ENCODE results near the gene SNX9.
A peak's percentile ranks its signal among the peaks of the same experiment; 100 is the strongest.

Gene SNX9

GRCh38 chr6:157980288-157981131 is 157.5 kb downstream of the SNX9 start:
- Mint-ChIP-seq H3K4me3 (peak overlapping the region; percentile 87), H3K36me3 (no peaks in the 10 kb centered on the region), H3K27me3 (no peaks in the 10 kb centered on the region), H3K27ac (peak overlapping the region; percentile 75), H3K4me1 (peaks cover 44% of the 10 kb centered on the region), H3K9me3 (no peaks in the 10 kb centered on the region)
- peak; percentile 58 for ATAC-seq

GRCh38 chr6:157981132-157981394 is 158.0 kb downstream of the SNX9 start:
- ATAC-seq = no peak
- Mint-ChIP-seq H3K9me3 (no peaks in the 10 kb centered on the region), H3K27me3 (no peaks in the 10 kb centered on the region), H3K4me1 (peaks cover 44% of the 10 kb centered on the region), H3K4me3 (peak overlapping the region; percentile 87), H3K36me3 (no peaks in the 10 kb centered on the region), H3K27ac (peak overlapping the region; percentile 75)

DNA sequence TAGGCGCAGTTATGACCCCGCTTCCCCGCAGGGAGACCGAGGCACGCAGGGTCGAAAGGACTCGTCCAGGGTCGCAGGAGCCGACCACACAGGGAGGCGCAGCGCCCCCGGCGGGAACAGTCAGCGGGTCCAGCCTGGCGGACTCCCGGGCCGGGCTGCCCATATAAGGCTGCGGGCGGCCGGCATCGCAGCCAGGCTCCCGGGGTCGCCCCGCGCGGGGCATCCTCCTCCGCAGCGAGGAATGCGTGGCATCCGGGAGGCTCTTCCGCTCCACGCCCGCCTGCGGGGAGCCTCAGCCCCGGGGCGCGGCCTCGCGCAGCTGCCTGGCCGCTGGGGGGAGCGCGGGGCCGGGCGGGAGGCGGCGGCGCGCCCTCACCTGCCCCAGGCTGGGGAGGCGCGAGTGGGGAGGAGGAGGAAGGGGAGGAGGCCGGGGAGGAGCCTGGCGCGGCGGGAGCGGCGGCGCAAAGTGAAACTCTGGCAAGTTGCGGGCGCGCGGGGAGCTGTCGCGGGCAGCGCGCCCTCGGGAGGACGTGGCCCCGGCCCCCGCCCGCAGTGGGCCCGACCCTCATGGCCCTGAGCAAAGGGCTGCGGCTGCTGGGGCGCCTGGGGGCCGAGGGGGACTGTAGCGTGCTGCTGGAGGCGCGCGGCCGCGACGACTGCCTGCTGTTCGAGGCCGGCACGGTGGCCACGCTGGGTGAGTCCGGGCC is 158.5 kb downstream of the SNX9 start, which contains the start of gene SYNJ2:
Gene SYNJ2, plus strand, starts transcription at position 469 of the 707 bp plus-strand sequence. Its CDS starts 99 bp downstream, at position 568.
- H3K4me1 Mint-ChIP-seq = peaks cover 44% of the 10 kb centered on the region
- H3K36me3 Mint-ChIP-seq = no peaks in the 10 kb centered on the region
- H3K9me3 Mint-ChIP-seq = no peaks in the 10 kb centered on the region
- H3K27ac Mint-ChIP-seq = peak within 1 kb of the TSS; percentile 75
- H3K4me3 Mint-ChIP-seq = peak within 1 kb of the TSS; percentile 87
- ATAC-seq = peak; percentile 91
- no peaks in the 10 kb centered on the region for H3K27me3 Mint-ChIP-seq

DNA sequence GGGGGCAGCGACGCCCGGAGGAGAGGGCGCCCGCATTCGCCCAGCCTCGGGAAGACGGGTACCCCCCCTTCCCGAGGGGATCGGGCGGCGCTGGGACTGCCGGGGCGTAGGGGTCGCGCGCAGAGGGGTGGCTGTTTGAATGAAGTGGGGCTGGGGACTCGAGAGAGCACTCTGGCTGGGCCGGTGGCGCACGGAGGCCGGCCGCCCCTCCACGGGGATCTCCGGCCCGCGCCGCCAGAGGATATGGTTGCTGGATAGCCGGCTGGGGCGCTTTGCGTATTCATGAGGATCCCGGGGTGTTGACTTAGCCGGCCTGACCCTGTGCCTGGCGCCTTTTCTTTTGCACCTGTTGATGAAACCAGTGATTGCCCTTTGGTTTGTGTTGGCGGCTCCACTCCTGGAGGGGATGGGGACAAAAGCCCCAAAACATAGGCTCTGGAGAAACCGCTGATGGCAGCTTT is 159.1 kb downstream of the SNX9 start:
- Mint-ChIP-seq H3K9me3 (no peaks in the 10 kb centered on the region), H3K27me3 (no peaks in the 10 kb centered on the region), H3K36me3 (no peaks in the 10 kb centered on the region), H3K4me1 (peaks cover 44% of the 10 kb centered on the region), H3K4me3 (peak overlapping the region; percentile 87), H3K27ac (peak overlapping the region; percentile 75)
- peak; percentile 42 for ATAC-seq

- peak overlapping the region; percentile 87 for H3K4me3 Mint-ChIP-seq
- H3K9me3 Mint-ChIP-seq = no peaks in the 10 kb centered on the region
- peak overlapping the region; percentile 75 for H3K27ac Mint-ChIP-seq
- H3K36me3 Mint-ChIP-seq = no peaks in the 10 kb centered on the region
- H3K4me1 Mint-ChIP-seq = peaks cover 44% of the 10 kb centered on the region
- no peak for ATAC-seq
- no peaks in the 10 kb centered on the region for H3K27me3 Mint-ChIP-seq
Observed at GRCh38 chr6:157982563-157983405, 159.7 kb downstream of the SNX9 start.

DNA sequence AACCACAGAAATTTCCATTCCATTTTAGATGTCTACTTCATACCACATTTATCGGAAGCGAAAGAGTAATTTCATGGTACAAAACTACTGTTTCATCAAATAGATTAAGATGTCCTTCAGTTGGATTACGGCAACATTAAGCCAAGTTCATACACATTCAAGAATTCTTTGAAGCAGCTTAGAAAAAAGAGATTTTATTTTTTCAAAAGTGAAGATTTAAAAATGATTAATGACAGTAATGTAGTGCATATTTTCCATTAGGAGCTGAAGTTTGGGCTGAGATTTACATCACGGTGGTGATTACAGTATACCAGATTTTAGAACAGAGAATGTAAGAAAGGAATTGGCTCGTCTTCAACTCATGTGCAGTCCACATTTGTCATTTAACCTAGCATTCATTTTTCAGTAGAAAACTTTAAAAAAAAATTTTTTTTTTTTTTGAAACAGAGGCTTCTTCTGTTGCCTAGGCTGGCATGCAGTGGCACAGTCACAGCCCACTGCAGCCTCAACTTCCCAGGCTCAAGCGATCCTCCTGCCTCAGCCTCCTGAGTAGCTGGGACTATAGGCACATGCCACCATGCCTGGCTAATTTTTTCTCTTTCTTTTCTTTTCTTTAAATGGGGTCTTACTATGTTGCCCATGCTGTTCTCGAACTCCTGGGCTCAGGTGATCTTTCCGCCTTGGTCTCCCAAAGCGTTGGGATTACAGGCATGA is 160.5 kb downstream of the SNX9 start:
- Mint-ChIP-seq H3K4me3 (peak overlapping the region; percentile 87), H3K27ac (peak overlapping the region; percentile 75), H3K4me1 (peaks cover 51% of the 10 kb centered on the region), H3K27me3 (no peaks in the 10 kb centered on the region), H3K36me3 (no peaks in the 10 kb centered on the region), H3K9me3 (no peaks in the 10 kb centered on the region)
- no peak for ATAC-seq

DNA sequence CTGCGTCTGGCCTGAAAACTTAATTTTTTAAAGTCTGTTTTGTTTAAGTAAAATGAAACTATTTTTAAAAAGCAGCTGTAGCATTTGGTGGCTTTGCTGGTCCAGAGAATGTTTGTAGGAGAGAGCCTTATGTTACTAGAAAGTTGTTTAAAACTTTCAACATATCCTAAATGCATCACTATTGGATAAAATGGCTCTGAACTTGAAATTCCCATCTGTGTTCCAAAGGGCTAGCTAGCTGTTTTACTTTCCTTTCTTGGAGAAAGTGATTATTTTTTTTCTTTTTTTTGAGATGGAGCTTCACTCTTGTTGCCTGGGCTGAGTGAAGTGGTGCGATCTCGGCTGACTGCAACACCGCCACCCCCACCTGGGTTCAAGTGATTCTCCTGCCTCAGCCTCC is 161.1 kb downstream of the SNX9 start:
- Mint-ChIP-seq H3K4me1 (peaks cover 54% of the 10 kb centered on the region), H3K27ac (no peak overlapping the region), H3K27me3 (no peaks in the 10 kb centered on the region)

GRCh38 chr6:157984686-157985225 is 161.7 kb downstream of the SNX9 start:
- Mint-ChIP-seq H3K27ac (no peak overlapping the region), H3K4me3 (no peak overlapping the region), H3K27me3 (no peaks in the 10 kb centered on the region), H3K4me1 (peaks cover 55% of the 10 kb centered on the region), H3K36me3 (no peaks in the 10 kb centered on the region), H3K9me3 (no peaks in the 10 kb centered on the region)
- no peak for ATAC-seq

More for the DNA sequence above, 161.1 kb downstream of the SNX9 start:
- Mint-ChIP-seq H3K4me3 (peak overlapping the region; percentile 14), H3K9me3 (no peaks in the 10 kb centered on the region), H3K36me3 (no peaks in the 10 kb centered on the region)
- ATAC-seq = no peak

DNA sequence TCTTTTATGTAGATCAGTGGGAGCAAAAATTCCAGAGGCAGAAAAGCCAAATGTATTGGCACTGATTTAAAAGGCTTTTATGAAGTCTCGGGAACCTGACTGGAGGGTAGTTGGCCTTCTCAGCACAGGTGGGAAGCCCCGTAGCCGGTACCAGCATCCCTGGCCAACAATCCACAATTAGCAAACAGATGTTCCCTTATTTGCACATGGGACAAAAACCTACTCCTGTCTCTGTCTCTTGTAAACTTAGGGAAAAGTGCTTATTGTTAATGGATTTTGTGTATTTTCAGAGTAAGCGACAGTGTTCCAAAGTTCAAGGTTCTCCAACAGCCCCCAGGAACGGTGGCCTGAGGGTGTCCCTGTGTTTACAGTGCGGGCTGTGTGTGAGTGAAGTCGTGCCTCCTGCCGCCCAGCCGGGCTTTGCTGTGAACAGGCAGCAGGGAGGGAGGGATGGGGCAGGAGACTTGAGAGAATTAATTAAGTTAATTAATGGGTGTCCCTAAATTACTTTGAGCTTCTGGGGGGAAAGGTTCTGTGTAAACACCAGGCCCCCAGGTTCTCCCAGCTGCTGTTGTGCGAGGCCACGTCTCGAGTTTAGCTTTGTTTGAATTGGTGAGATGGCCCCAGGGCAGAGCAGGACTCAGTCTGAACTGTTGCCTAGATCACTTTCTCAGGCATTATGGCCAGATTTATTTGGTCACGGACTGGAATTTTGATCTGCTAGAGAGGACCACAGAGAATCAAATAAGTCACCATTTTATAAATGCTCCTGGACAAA is 162.5 kb downstream of the SNX9 start:
- Mint-ChIP-seq H3K27ac (no peak overlapping the region), H3K9me3 (no peaks in the 10 kb centered on the region), H3K27me3 (no peaks in the 10 kb centered on the region)

GRCh38 chr6:157987788-157988699 is 165.0 kb downstream of the SNX9 start:
- Mint-ChIP-seq H3K36me3 (no peaks in the 10 kb centered on the region), H3K4me3 (no peak overlapping the region), H3K9me3 (no peaks in the 10 kb centered on the region), H3K4me1 (peaks cover 49% of the 10 kb centered on the region), H3K27ac (no peak overlapping the region), H3K27me3 (no peaks in the 10 kb centered on the region)
- no peak for ATAC-seq

More for the DNA sequence above, 162.5 kb downstream of the SNX9 start:
- peaks cover 55% of the 10 kb centered on the region for H3K4me1 Mint-ChIP-seq
- H3K4me3 Mint-ChIP-seq = no peak overlapping the region
- no peak for ATAC-seq
- no peaks in the 10 kb centered on the region for H3K36me3 Mint-ChIP-seq

DNA sequence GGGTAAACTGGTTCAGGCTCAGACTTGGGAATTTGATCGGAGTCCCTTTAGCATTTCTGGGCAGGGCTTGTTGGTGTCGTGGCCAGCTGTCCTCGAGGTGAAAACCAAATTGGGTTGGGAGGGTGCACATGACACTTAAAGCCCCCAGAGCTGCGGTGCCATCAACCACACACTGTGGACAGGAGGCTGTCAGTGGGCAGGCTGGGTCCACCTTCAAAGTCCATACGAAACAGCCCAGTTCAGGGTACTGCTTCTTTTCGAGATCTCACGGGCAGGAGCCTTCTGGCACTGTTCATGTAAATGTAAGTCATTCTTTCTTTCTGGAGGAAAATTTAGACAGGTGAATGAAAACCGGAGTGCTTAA is 165.6 kb downstream of the SNX9 start:
- Mint-ChIP-seq H3K4me3 (no peak overlapping the region), H3K27ac (no peak overlapping the region), H3K9me3 (no peaks in the 10 kb centered on the region), H3K27me3 (no peaks in the 10 kb centered on the region), H3K4me1 (peaks cover 49% of the 10 kb centered on the region), H3K36me3 (no peaks in the 10 kb centered on the region)
- no peak for ATAC-seq

DNA sequence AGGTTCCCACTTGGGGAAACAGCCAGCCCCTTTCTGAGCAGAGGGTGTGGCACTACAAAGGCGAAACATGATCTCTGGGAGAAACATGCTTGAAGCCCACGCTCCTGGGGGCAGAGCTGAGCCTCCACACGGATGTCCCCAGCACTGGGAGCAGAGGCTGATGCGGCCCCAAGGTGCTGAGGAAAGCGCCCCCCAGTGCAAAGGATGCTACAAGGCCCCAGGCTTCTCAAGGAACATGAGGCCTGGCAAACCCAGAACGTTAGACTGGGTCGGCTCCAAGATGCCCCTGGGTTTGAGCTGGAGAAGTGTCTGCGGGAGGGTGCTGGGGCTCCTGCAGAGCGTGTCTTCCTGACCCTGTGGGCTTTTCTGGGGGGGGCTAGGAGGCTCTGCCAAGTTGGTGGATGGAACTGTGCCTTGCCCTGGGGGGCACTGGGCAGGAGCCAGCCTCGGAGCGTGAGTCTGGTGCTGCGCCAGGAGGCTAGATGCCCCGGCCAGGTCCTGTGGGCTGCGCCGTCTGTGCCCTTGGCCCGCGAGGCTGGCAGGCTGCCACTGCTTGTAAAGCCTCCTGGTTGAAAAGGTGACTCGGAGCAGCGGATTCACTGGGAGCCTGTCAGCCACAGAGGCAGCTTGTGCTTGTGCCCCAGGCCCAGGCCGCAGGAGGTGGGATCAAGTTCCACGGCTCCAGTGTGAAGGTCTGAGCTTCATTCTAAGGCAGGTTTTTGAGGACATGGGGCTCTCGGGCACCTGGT is 166.7 kb downstream of the SNX9 start:
- peaks cover 48% of the 10 kb centered on the region for H3K4me1 Mint-ChIP-seq
- H3K27me3 Mint-ChIP-seq = no peaks in the 10 kb centered on the region
- H3K9me3 Mint-ChIP-seq = no peaks in the 10 kb centered on the region
- no peaks in the 10 kb centered on the region for H3K36me3 Mint-ChIP-seq
- H3K27ac Mint-ChIP-seq = peak overlapping the region; percentile 78
- no peak overlapping the region for H3K4me3 Mint-ChIP-seq
- ATAC-seq = no peak
